ENCODE data around the gene LRRIQ1. TPM values are rescaled to one million over a fixed set of nuclear protein-coding genes. Genes with fewer than 3 reads are reported as not detected.

The LRRIQ1 gene
- total and polyA plus RNA-seq, 2 donors (not counting 1 experiment from before 2014, with no cell fraction given) = not detected

DNA sequence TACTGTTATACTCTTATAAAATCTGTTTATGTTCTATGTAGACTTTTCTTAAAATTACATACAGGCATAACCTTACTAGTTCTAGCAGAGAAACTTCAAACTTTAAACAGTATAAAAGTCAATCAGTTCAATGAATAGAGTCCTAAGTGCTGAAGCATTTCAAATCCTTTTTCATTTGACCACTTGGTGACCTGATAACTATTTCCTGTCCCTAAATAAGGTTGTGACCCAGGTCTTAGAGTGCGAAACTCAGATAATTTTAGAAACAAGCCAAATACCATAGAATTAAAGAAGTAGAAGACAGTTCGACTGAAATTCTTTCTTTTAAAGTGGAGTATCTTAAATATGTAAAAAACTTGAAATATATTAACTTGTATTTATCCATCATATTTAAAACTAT, 147.7 kb downstream of the LRRIQ1 start:
- H3K4me2 ChIP-seq (replicated peaks; ENCODE audit: low read depth, low read length, poor library complexity, severe bottlenecking) = no peak overlapping the region
- no peak for TF ChIP-seq EZH2 (IDR thresholded peaks at IDR 0.05; ENCODE audit: borderline replicate concordance, insufficient read depth, low read depth, low read length, poor library complexity, severe bottlenecking)
- TF ChIP-seq, protein P1, sequence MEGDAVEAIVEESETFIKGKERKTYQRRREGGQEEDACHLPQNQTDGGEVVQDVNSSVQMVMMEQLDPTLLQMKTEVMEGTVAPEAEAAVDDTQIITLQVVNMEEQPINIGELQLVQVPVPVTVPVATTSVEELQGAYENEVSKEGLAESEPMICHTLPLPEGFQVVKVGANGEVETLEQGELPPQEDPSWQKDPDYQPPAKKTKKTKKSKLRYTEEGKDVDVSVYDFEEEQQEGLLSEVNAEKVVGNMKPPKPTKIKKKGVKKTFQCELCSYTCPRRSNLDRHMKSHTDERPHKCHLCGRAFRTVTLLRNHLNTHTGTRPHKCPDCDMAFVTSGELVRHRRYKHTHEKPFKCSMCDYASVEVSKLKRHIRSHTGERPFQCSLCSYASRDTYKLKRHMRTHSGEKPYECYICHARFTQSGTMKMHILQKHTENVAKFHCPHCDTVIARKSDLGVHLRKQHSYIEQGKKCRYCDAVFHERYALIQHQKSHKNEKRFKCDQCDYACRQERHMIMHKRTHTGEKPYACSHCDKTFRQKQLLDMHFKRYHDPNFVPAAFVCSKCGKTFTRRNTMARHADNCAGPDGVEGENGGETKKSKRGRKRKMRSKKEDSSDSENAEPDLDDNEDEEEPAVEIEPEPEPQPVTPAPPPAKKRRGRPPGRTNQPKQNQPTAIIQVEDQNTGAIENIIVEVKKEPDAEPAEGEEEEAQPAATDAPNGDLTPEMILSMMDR (IDR thresholded peaks at IDR 0.05) = no peak
- Mint-ChIP-seq H3K4me3 (no peak overlapping the region), H3K9me3 (ENCODE audit: insufficient read depth) (no peaks in the 10 kb centered on the region), H3K27ac (no peak overlapping the region), H3K27me3 (no peaks in the 10 kb centered on the region), H3K4me1 (no peaks in the 10 kb centered on the region)
- no peak overlapping the region for H2AFZ ChIP-seq (ENCODE audit: insufficient read depth, low read depth, low read length, poor library complexity, severe bottlenecking)
- DNase-seq = no peak
- no peak overlapping the region for H3K4me3 ChIP-seq (ENCODE audit: control extremely low read depth in 1 of 5, extremely low read depth in 1 of 5, insufficient read depth in 1 of 5, low read depth in 2 of 5, low read length in 4 of 5)
- no CpG with 5 or more reads among the region's 2 CpGs for WGBS (ENCODE audit: insufficient coverage)
- ChIA-PET CTCF (no interaction called here), POLR2A (no interaction called here)
- H3K36me3 ChIP-seq (replicated peaks in 1 of 2; ENCODE audit: control extremely low read depth in 1 of 2, control insufficient read depth in 1 of 2, extremely low read depth in 1 of 2, insufficient read depth in 2 of 2, low read length in 1 of 2) = no peaks in the 10 kb centered on the region
- H3K4me1 ChIP-seq (ENCODE audit: control insufficient read depth in 2 of 2, insufficient read depth in 2 of 2, low read length in 2 of 2) = no peaks in the 10 kb centered on the region
- no peaks in the 10 kb centered on the region for H3K79me2 ChIP-seq (ENCODE audit: control insufficient read depth, insufficient read depth, low read length)
- intact Hi-C loops (cut with micrococcal nuclease) = no loop called here
- no peak overlapping the region for H3K27ac ChIP-seq (ENCODE audit: low read length in 2 of 2)
- no peaks in the 10 kb centered on the region for H3K27me3 ChIP-seq (replicated peaks in 1 of 4; ENCODE audit: control extremely low read depth in 1 of 4, control insufficient read depth in 3 of 4, insufficient read depth in 4 of 4, low read length in 3 of 4)
- no peak overlapping the region for H3K9ac ChIP-seq (ENCODE audit: low read length)
- no peak for ATAC-seq (ENCODE audit: low read depth)
- H3K9me3 ChIP-seq (ENCODE audit: control extremely low read depth in 1 of 3, control insufficient read depth in 2 of 3, insufficient read depth in 1 of 3, low read length in 2 of 3) = no peaks in the 10 kb centered on the region
- no peaks in the 10 kb centered on the region for H4K20me1 ChIP-seq (ENCODE audit: control insufficient read depth, insufficient read depth, low read length, poor library complexity, severe bottlenecking)

DNA sequence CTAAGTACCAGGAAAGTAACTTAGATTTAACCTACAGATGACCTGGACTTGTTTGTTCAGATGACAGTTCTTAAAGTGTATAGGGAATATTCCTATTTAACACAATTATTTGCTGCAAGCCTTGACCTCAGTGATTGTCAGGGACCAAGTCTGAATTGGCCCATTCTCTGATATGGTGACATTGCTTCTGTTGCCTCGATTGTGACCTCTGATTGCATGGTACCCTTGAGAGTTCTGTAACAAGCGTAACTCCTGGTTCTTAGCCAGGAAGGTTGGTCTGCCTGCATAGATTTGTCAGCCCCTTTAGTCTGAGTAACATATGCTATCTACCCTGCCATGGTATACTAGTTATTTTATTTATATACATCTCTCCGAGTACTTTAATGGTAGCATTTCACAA, 150.1 kb downstream of the LRRIQ1 start:
- ChIA-PET CTCF (no interaction called here), POLR2A (no interaction called here)
- whole genome bisulfite sequencing (ENCODE audit: insufficient coverage) = 43% methylated on average over 1 of the region's 3 CpGs

More for the DNA sequence above, 150.1 kb downstream of the LRRIQ1 start:
- H3K9me3 ChIP-seq (ENCODE audit: control extremely low read depth in 1 of 3, control insufficient read depth in 2 of 3, insufficient read depth in 1 of 3, low read length in 2 of 3) = no peaks in the 10 kb centered on the region
- H3K27me3 ChIP-seq (replicated peaks in 1 of 4; ENCODE audit: control extremely low read depth in 1 of 4, control insufficient read depth in 3 of 4, insufficient read depth in 4 of 4, low read length in 3 of 4) = no peaks in the 10 kb centered on the region
- TF ChIP-seq, protein P1 (IDR thresholded peaks at IDR 0.05) = no peak
- no peak for TF ChIP-seq EZH2 (IDR thresholded peaks at IDR 0.05; ENCODE audit: borderline replicate concordance, insufficient read depth, low read depth, low read length, poor library complexity, severe bottlenecking)
- H2AFZ ChIP-seq (ENCODE audit: insufficient read depth, low read depth, low read length, poor library complexity, severe bottlenecking) = no peak overlapping the region
- no peaks in the 10 kb centered on the region for H3K27me3 Mint-ChIP-seq
- no peak overlapping the region for H3K9ac ChIP-seq (ENCODE audit: low read length)
- no peaks in the 10 kb centered on the region for H3K9me3 Mint-ChIP-seq (ENCODE audit: insufficient read depth)
- no peak overlapping the region for H3K4me2 ChIP-seq (replicated peaks; ENCODE audit: low read depth, low read length, poor library complexity, severe bottlenecking)
- H3K79me2 ChIP-seq (ENCODE audit: control insufficient read depth, insufficient read depth, low read length) = no peaks in the 10 kb centered on the region
- no peak overlapping the region for H3K27ac Mint-ChIP-seq
- H3K4me3 Mint-ChIP-seq = no peak overlapping the region
- DNase-seq = no peak
- ATAC-seq (ENCODE audit: low read depth) = no peak
- intact Hi-C loops (cut with micrococcal nuclease) = no loop called here
- H3K4me1 ChIP-seq (ENCODE audit: control insufficient read depth in 2 of 2, insufficient read depth in 2 of 2, low read length in 2 of 2) = no peaks in the 10 kb centered on the region
- H3K4me3 ChIP-seq (ENCODE audit: control extremely low read depth in 1 of 5, extremely low read depth in 1 of 5, insufficient read depth in 1 of 5, low read depth in 2 of 5, low read length in 4 of 5) = no peak overlapping the region
- no peaks in the 10 kb centered on the region for H3K36me3 ChIP-seq (replicated peaks in 1 of 2; ENCODE audit: control extremely low read depth in 1 of 2, control insufficient read depth in 1 of 2, extremely low read depth in 1 of 2, insufficient read depth in 2 of 2, low read length in 1 of 2)
- no peak overlapping the region for H3K27ac ChIP-seq (ENCODE audit: low read length in 2 of 2)
- no peaks in the 10 kb centered on the region for H4K20me1 ChIP-seq (ENCODE audit: control insufficient read depth, insufficient read depth, low read length, poor library complexity, severe bottlenecking)
- H3K4me1 Mint-ChIP-seq = no peaks in the 10 kb centered on the region
